GM12872 (cell line): ENCODE data around the gene NFE2L1.

Experiments used
- CTCF ChIP-seq: IDR thresholded peaks from 3 replicates; pipeline ENCODE4 v1.5.1; 2011; ENCODE audit warnings: low read depth, mild to moderate bottlenecking, low read length, moderate library complexity; ENCODE audit not compliant: insufficient read depth

The NFE2L1 gene

GRCh38 chr17:48107137-48108055, 59.2 kb downstream of the NFE2L1 start, which contains the start of gene SNX11:
Gene SNX11, plus strand, starts transcription at chr17:48107766. Its CDS starts 4,278 bp downstream, at chr17:48112044.
- 0 out of 3 replicates have a peak, but pooled peaks have one; percentile 9 for TF ChIP-seq CTCF

DNA sequence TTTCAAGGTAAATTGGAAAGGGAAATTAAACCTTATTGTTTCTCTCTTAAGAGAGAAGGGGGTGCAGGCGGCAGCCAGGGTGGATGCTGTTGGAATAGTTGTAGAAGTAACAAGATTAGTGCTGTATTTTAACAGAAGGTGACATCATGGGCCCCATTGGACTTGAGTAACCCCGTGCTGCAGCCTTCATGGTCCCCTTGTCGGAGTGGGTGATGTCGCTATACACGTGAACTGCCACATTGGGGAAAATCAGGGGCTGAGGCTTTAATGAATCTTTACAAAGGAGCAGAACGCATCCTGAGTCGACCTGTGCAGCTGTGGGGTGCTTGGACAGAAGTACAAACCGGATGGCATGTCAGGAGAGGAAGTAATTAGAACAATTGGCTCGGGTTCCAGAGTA, 62.6 kb downstream of the NFE2L1 start:
- TF ChIP-seq CTCF: no peak
